ENCODE results near the gene DDX49. TPM values are rescaled to one million over a fixed set of nuclear protein-coding genes. Genes with fewer than 3 reads are reported as not detected.

Gene DDX49
- total RNA-seq, 1 experiment from 2014 or later = 51.9 TPM

GRCh38 chr19:18922228-18922985 is 2.9 kb downstream of the DDX49 start:
- Histone ChIP-seq H3K36me3 (ENCODE audit: control insufficient read depth in 1 of 2, insufficient read depth in 2 of 2, low read length in 2 of 2) (peaks cover 4 to 31% of the 10 kb centered on the region in 2 experiments; a peak in 3 of 4 replicates), H3K9ac (ENCODE audit: low read length) (no peak overlapping the region), H2AFZ (ENCODE audit: low read depth, low read length, poor library complexity, severe bottlenecking) (no peak overlapping the region), H3K27me3 (ENCODE audit: insufficient read depth, low read length) (no peaks in the 10 kb centered on the region), H3K9me2 (ENCODE audit: insufficient read depth) (no peaks in the 10 kb centered on the region), H3K4me2 (ENCODE audit: low read length) (no peak overlapping the region), H3K4me3 (replicated peaks in 1 of 2; ENCODE audit: low read depth in 1 of 2, low read length in 2 of 2) (no peak overlapping the region), H3K27ac (ENCODE audit: low read depth, low read length) (no peak overlapping the region; the same call in 1 of the 2 replicates), H3K9me3 (ENCODE audit: control insufficient read depth in 1 of 2, insufficient read depth in 1 of 2, low read depth in 1 of 2, low read length in 2 of 2) (no peaks in the 10 kb centered on the region), H4K20me1 (ENCODE audit: insufficient read depth) (no peaks in the 10 kb centered on the region), H3K79me2 (ENCODE audit: insufficient read depth, low read length) (peaks cover 35% of the 10 kb centered on the region), H3K4me1 (ENCODE audit: control insufficient read depth in 1 of 2, insufficient read depth in 2 of 2, low read length in 2 of 2) (peaks cover 11 to 17% of the 10 kb centered on the region in 2 experiments)
- ATAC-seq = no peak
- no peak for TF ChIP-seq CTCF (IDR thresholded peaks at IDR 0.05 in 2 of 3, conservative IDR thresholded peaks at IDR 0.05 in 1 of 3; ENCODE audit: borderline replicate concordance in 1 of 3, insufficient read depth in 1 of 3, low read depth in 2 of 3, low read length in 2 of 3)
- TF ChIP-seq POLR2A (IDR thresholded peaks at IDR 0.05; ENCODE audit: borderline replicate concordance, extremely low read depth, insufficient read depth, insufficient read length) = no peak
- no peak for TF ChIP-seq SP1 (IDR thresholded peaks at IDR 0.05; ENCODE audit: low read depth)
- TF ChIP-seq ELF1 (IDR thresholded peaks at IDR 0.05; ENCODE audit: borderline replicate concordance, low read depth) = no peak
- no peak for TF ChIP-seq JUND (IDR thresholded peaks at IDR 0.05)
- TF ChIP-seq ATF3 (IDR thresholded peaks at IDR 0.05) = no peak
- TF ChIP-seq EZH2phosphoT487 (IDR thresholded peaks at IDR 0.05; ENCODE audit: borderline replicate concordance) = no peak
- no peak for TF ChIP-seq CBX3 (IDR thresholded peaks at IDR 0.05; ENCODE audit: low read depth)
- TF ChIP-seq FOSL1 (IDR thresholded peaks at IDR 0.05; ENCODE audit: low read depth) = no peak
- no peak for TF ChIP-seq SRF (IDR thresholded peaks at IDR 0.05; ENCODE audit: low read depth)
- no peak for TF ChIP-seq TCF7L2 (IDR thresholded peaks at IDR 0.05; ENCODE audit: borderline replicate concordance, extremely low read depth, insufficient read depth, insufficient read length)
- TF ChIP-seq YY1 (IDR thresholded peaks at IDR 0.05; ENCODE audit: extremely low read depth, insufficient replicate concordance, low read depth, low read length) = no peak
- TF ChIP-seq RAD21 (IDR thresholded peaks at IDR 0.05; ENCODE audit: low read depth) = no peak
- TF ChIP-seq ZFX (IDR thresholded peaks at IDR 0.05) = no peak
- TF ChIP-seq MAX (IDR thresholded peaks at IDR 0.05) = no peak
- no peak for TF ChIP-seq EGR1 (IDR thresholded peaks at IDR 0.05; ENCODE audit: low read depth)
- no peak for TF ChIP-seq POLR2AphosphoS5 (IDR thresholded peaks at IDR 0.05; ENCODE audit: low read depth, low read length)
- TF ChIP-seq CEBPB (IDR thresholded peaks at IDR 0.05; ENCODE audit: low read depth) = no peak
- TF ChIP-seq SIN3A (IDR thresholded peaks at IDR 0.05; ENCODE audit: low read depth) = no peak
- no peak for TF ChIP-seq REST (IDR thresholded peaks at IDR 0.05; ENCODE audit: low read depth)
- no TSS peak for BruUV-seq (replicated peaks)
- ChIA-PET RAD21 (ENCODE audit: low non-redundant PET in 1 of 2, low total read pairs in 2 of 2, uncharacterized antibody in 2 of 2, unreplicated experiment in 2 of 2) (no interaction called here), CTCF (no interaction called here), POLR2A (no interaction called here)
- intact Hi-C loops (cut with micrococcal nuclease) = no loop called here
- no peak for DNase-seq (ENCODE audit: low read depth, low spot score)

All from HCT116 (cell line).